ENCODE data around the gene ZBTB20. TPM values are rescaled to one million over a fixed set of nuclear protein-coding genes. Genes with fewer than 3 reads are reported as not detected.

The ZBTB20 gene
- total RNA-seq, 1 donor from 2014 or later, result 30.4 TPM

DNA sequence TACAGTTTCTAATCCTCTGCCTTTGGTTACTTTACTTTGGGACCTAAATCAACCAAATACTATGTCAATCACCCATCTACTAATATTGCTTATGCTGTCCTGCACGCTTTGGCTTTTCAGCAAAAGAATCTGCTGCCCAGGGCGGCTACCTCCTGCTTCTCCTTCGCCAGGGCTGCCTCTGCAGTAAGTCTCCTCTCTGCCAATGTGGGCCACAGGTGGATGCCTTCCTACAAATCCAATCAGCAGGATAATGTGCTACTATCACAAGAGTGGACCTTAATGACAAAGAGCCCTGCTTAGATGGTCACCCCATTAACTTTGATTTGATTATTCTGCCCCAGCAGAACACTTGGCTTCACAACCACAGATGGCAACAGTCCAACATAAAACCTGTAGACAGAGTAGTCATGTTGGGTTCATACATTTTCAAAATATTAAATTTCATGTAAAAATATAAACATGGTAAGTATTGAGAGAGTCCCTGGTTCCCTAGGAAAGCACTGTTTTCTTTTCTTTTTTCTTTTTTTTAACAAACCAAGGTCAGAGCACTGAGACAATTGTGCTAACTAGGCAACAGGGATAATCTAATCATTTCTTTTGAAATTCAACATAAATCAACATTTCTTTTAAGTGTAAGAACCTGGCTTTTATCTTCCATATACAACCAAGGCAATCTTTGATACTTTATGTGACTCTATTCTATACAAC is 298.3 kb downstream of the ZBTB20 start:
- Mint-ChIP-seq H3K36me3 (no peaks in the 10 kb centered on the region), H3K4me1 (peaks cover 12% of the 10 kb centered on the region), H3K27ac (no peak overlapping the region), H3K27me3 (ENCODE audit: low read depth) (no peaks in the 10 kb centered on the region), H3K9me3 (no peaks in the 10 kb centered on the region), H3K4me3 (no peak overlapping the region)
- no peak for DNase-seq (ENCODE audit: low spot score in 2 of 2, unreplicated experiment in 2 of 2)
- no peak for TF ChIP-seq CTCF (IDR thresholded peaks at IDR 0.05; ENCODE audit: unreplicated experiment)

- peaks cover 2% of the 10 kb centered on the region for H3K9me3 Mint-ChIP-seq
- H3K4me1 Mint-ChIP-seq, result peaks cover 12% of the 10 kb centered on the region
- no peak for DNase-seq (ENCODE audit: low spot score in 2 of 2, unreplicated experiment in 2 of 2)
- no peaks in the 10 kb centered on the region for H3K27me3 Mint-ChIP-seq (ENCODE audit: low read depth)
- no peak overlapping the region for H3K4me3 Mint-ChIP-seq
- no peak overlapping the region for H3K27ac Mint-ChIP-seq
- peaks cover under 1% of the 10 kb centered on the region for H3K36me3 Mint-ChIP-seq
- no peak for TF ChIP-seq CTCF (IDR thresholded peaks at IDR 0.05; ENCODE audit: unreplicated experiment)
These were observed 299.0 kb downstream of the ZBTB20 start for GRCh38 chr3:114848082-114848481.

- no peak overlapping the region for H3K27ac Mint-ChIP-seq
- peaks cover 12% of the 10 kb centered on the region for H3K4me1 Mint-ChIP-seq
- no peak for DNase-seq (ENCODE audit: low spot score in 2 of 2, unreplicated experiment in 2 of 2)
- peaks cover 3% of the 10 kb centered on the region for H3K36me3 Mint-ChIP-seq
- no peak for TF ChIP-seq CTCF (IDR thresholded peaks at IDR 0.05; ENCODE audit: unreplicated experiment)
- no peaks in the 10 kb centered on the region for H3K27me3 Mint-ChIP-seq (ENCODE audit: low read depth)
- H3K9me3 Mint-ChIP-seq, result peaks cover 4% of the 10 kb centered on the region
- H3K4me3 Mint-ChIP-seq, result no peak overlapping the region
These were observed 299.5 kb downstream of the ZBTB20 start for GRCh38 chr3:114847564-114847963.

DNA sequence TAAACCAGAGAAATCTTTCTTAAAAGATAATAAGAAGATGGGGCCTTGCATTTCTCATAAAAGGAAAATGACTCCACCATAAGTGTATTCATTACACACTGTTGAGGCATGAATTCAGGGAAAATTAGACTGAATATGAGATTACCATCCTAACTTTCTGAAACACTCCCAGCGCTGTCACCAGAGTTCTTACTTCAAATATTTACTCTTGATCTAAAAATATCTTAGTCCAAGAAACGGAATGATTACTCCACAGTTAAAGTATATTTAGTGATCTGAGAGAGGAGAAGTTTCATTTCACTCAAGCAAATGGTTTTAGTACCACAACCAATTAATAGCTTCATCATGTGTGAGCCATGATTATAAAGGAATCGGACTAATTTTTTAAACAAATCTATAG is 300.3 kb downstream of the ZBTB20 start:
- DNase-seq (ENCODE audit: low spot score in 2 of 2, unreplicated experiment in 2 of 2), result no peak
- no peak for TF ChIP-seq CTCF (IDR thresholded peaks at IDR 0.05; ENCODE audit: unreplicated experiment)
- no peaks in the 10 kb centered on the region for H3K27me3 Mint-ChIP-seq (ENCODE audit: low read depth)
- peaks cover 3% of the 10 kb centered on the region for H3K36me3 Mint-ChIP-seq
- H3K4me3 Mint-ChIP-seq, result no peak overlapping the region
- peaks cover 12% of the 10 kb centered on the region for H3K4me1 Mint-ChIP-seq
- no peak overlapping the region for H3K27ac Mint-ChIP-seq
- peaks cover 4% of the 10 kb centered on the region for H3K9me3 Mint-ChIP-seq

- peaks cover 3% of the 10 kb centered on the region for H3K36me3 Mint-ChIP-seq
- peaks cover 7% of the 10 kb centered on the region for H3K9me3 Mint-ChIP-seq
- H3K4me1 Mint-ChIP-seq, result peaks cover 12% of the 10 kb centered on the region
These were observed 300.8 kb downstream of the ZBTB20 start for GRCh38 chr3:114846252-114846651.

More at GRCh38 chr3:114846252-114846651, 300.8 kb downstream of the ZBTB20 start:
- Mint-ChIP-seq H3K4me3 (no peak overlapping the region), H3K27ac (no peak overlapping the region), H3K27me3 (ENCODE audit: low read depth) (no peaks in the 10 kb centered on the region)
- TF ChIP-seq CTCF (IDR thresholded peaks at IDR 0.05; ENCODE audit: unreplicated experiment), result no peak
- DNase-seq (ENCODE audit: low spot score in 2 of 2, unreplicated experiment in 2 of 2), result no peak

Measured in mesothelial cell of epicardium (in vitro differentiated cells).